NAMALWA (cell line): ENCODE results near the gene PITPNC1.

Experiments used
- DNase-seq: peaks from one replicate; pipeline ENCODE4 v3.0.0-alpha.2; 2015; ENCODE audit warnings: low spot score

Gene PITPNC1

DNA sequence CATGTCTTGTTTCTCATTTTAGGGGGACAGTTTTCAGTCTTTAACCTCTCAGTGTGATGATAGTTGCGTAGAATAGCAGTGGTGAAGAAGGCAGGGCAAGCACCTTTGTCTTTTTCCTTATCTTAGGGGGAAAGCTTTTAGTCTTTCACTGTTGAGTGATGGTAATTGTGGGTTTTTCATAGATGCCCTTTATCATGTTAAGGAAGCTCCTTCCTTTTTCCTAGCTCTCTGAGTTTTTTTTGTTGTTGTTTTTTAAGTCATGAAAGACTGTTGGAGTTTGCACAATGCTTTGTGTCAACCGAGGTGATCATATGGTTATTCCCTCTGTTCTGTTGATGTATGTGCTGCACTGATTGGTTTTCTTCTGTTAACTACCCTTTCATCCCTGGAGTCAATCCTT lies 356.4 kb downstream of the PITPNC1 start:
- DNase-seq, result no peak

GRCh38 chr17:67737145-67737544 lies 360.1 kb downstream of the PITPNC1 start:
- DNase-seq, result no peak

DNA sequence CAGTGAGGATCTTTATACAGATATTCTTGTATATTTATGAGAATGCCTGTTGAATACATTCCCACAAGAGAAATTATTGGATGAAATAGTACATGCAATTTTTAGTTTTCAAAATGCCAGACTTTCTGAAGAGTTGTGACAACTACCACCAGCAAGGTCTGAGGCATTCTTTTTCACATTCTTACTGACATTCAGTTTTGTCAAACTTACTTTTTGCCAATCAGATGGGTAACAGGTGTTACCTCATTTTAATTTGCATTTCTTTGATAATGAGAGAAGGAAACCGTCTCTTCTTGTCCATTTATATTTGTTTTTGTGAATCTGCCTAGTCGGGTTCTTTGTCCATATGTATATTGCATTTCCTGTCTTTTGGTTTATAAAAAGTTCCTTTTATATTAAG lies 364.9 kb downstream of the PITPNC1 start:
- no peak for DNase-seq
